Stimulated activated CD4-positive, alpha-beta T cell treated with anti-CD3 and anti-CD28 coated beads, Interleukin-4, amount 100 ng/mL, for 48 hours (primary cell): ENCODE measurements around the gene TKTL2.

Source experiments
- DNase-seq, 2 donors: peaks; one replicate each; pipeline ENCODE4 v3.0.0-alpha.2; 2020; ENCODE audit warnings: low read depth in 2 of 2

Gene TKTL2, protein sequence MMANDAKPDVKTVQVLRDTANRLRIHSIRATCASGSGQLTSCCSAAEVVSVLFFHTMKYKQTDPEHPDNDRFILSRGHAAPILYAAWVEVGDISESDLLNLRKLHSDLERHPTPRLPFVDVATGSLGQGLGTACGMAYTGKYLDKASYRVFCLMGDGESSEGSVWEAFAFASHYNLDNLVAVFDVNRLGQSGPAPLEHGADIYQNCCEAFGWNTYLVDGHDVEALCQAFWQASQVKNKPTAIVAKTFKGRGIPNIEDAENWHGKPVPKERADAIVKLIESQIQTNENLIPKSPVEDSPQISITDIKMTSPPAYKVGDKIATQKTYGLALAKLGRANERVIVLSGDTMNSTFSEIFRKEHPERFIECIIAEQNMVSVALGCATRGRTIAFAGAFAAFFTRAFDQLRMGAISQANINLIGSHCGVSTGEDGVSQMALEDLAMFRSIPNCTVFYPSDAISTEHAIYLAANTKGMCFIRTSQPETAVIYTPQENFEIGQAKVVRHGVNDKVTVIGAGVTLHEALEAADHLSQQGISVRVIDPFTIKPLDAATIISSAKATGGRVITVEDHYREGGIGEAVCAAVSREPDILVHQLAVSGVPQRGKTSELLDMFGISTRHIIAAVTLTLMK

DNA sequence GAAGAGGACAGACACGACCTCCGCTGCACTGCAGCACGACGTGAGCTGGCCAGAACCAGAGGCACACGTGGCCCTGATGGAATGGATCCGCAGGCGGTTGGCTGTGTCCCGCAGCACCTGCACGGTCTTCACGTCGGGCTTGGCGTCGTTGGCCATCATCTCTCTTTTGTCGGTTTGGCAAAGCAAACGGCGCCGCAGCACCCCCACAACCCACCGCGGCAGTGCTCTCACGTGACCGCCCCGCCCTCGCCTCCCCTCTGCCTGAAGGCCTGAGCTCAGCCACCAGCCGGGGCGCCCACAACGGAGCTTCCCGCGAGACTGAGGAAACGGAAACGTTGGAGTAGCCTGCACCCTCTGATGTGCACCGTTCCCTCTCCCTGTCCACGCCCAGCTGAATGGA lies at the start of gene TKTL2:
Gene TKTL2 (minus strand): TSS at position 179 of the 400 bp plus-strand sequence. CDS start 20 bp downstream, at position 159.
- DNase-seq: no peak

DNA sequence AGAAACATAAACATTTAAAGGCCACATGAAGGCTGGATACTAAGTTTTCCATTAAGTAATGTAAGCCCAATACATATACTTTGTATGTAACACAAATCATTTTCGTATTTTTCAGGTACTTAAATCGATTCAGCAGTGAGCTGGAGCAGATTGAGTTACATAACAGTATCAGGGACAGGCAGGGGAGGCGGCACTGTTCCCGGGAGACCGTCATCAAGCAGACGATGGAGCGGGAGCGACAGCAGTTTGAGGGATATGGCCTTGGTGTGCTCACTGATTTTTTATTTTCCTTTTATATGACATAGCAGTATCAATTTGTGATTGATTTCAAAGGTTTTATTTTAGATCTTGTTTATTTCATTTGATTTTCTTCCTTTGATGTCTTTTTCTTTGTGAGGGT lies 41.6 kb upstream of the TKTL2 start:
- no peak for DNase-seq

DNA sequence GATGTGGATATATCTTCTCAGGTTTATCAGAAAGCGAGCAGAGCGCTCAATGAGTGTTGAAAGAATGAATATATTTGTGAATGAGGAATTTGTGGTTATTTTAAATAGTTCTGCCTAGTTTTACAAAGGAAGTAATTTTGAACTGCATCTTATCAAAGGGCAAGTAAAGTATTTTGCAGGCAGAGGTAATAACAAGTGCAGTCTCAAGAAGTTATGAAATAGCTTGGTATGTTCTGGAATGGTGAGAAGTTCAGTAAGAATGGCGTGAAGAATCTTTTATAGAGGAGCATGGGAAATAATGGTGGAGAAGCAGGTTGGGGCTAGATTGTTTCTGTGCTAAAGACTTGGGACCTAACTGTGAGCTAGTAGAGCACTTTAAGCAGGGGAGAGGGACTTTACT lies 31.8 kb upstream of the TKTL2 start:
- no peak for DNase-seq

DNA sequence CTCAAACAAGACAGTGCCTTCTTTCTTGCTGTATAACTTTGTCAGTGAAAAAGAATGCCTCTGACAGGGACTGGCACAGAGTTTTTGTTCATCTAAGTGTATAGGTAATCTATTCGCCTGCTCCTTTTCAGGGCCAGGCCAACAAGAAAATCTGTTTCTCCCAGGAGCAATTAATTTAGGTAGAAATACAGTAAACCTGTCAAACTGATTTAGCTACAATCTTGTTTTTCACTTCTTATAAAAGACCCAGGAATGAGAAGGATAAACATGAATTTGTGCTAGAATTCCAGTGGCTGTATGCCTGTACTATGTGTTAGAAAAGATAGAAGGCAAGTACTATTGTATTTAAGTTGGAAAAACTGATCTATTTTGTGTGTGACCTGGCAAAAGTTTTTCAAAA lies 27.0 kb upstream of the TKTL2 start:
- DNase-seq: no peak

DNA sequence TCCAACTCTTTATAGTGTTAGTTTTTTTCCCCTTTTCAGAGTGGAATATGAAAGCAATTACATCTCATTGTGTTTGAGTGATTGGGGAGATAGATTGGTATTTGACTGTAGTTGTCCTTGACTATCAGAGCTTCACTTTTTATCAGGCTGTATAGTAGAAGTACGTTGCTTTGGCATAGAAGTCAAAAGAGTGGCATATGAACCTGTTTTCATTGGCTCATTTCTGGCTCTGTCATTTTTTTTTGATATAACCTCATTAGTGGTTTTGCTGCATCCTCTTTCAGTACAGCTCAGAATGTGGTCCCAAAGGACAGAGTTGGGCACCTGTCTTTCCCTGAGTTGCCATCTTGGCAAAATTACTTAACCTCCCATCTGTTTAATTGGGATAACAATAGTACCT lies 22.3 kb upstream of the TKTL2 start:
- no peak for DNase-seq

DNA sequence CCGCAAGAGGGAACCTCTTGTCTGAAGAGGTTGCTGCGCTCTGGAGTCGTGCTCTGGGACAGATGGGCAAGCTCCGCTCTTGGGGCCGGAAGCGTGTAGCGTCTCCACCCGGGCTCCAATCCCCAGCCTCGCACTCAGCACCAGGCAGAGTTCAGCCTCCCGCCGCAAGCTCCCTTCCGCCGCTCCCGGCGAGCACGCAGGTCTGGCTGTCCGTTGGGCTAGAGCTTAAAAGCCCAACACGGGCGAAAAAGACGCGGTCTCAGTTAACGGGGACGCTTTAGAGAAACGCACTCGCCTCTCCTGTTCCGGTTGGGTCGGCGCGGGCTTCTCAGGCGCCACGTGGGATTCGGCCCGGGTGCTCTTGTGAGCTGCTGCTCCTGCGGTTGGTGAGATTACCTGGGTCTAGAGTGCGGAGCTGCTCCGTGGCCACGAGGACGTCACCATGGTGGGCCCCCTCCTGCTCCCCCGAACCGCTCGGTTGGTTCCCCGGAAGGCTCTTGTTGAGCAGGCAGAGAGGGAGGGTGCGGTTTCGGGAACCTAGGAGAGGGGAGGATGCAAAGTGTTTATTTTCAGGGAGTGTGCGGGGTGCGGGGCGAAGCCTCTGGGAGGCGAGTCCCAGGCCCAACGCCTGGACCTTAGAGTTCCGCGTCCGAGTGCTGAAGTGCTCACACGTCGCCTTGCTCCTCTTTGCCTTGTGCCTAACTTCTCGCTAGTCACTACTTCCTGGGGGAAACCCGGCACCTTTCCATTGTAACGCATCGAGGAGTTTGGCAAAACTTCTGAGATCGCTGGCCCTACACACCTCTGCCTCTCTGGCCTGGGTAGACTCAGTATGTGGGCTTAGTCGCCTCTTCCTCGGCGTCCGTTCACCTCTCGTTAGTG lies 21.0 kb upstream of the TKTL2 start, which contains the start of gene TMA16:
Gene TMA16 (plus strand): TSS at position 331 of the 882 bp plus-strand sequence. CDS start 112 bp downstream, at position 443.
- DNase-seq: peak; percentile 77 to 86

DNA sequence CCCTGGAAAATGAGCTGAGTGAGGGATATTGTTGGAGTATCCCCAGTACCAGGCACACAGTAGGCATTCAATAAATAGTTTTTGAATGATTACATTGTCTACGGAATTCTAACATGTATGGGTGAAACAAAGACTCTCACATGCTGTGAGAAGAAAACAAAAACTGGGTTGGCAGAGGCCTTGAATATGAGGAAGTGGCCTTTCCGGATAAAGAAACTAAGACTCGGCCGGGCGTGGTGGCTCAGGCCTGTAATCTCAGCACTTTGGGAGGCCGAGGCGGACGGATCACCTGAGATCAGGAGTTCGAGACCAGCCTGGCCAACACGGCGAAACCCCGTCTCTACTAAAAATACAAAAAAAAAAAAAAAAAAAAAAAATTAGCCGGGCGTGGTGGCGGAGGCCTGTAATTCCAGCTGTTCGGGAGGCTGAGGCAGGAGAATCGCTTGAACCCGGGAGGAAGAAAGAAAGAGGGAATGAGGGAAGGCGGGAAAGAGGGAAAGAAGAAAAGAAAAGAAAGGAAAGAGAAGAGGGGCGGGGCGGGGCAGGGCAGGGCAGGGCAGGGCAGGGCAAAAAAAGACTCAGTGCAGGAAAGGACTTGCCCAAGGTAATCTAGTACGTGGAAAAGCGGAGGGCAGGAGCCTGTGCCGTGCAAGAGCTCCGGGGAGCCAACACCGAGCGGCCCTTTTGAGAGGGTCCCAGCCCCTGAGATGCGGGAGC lies 20.2 kb upstream of the TKTL2 start:
- DNase-seq: no peak

- DNase-seq: no peak
Observed at GRCh38 chr4:163492951-163493504, 19.5 kb upstream of the TKTL2 start.

- DNase-seq: no peak
Observed at GRCh38 chr4:163489929-163490328, 16.4 kb upstream of the TKTL2 start.

GRCh38 chr4:163486321-163486720 lies 12.8 kb upstream of the TKTL2 start:
- DNase-seq: no peak

- no peak for DNase-seq
Observed at GRCh38 chr4:163485589-163485988, 12.0 kb upstream of the TKTL2 start.

DNA sequence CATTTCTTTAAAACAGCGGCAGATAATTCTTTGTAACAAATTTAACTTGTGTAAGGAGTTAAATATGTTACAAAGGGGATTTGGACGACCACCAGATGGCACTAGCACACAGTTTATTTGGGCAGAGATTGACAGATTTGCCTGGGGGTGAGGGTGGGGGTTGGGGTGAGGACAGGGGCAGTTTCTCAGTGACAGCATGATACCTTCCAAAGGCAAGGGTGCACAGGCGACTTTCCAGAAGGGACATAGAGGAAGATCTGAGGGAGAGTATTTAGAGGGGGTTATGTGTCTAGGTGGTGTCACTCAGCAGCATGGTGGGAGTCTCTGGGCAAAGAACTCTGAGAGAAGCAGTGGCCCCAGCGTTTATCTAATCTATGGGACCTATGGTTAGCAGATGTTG lies 11.4 kb upstream of the TKTL2 start:
- DNase-seq: peak; percentile 25 to 28

DNA sequence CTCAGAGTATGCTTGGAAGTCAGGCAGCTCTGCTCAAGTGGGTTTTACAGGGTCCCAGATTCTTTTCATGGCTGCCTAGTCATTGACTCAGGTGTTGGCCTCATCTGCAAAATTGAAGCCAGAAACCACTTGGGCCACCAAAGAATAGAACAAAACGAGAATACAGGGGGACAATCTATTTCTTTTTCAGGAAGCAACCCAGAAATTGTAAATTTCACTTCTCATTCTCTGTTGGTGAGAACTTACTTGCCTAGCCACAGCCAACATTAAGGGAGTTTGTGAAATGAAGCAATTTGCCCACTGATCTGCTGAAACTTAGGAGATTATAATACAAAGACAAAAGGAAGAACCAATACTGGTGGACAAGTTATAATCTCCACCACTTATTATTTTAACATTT lies 8.6 kb upstream of the TKTL2 start:
- no peak for DNase-seq

- no peak for DNase-seq
Observed at GRCh38 chr4:163476761-163477438, 3.3 kb upstream of the TKTL2 start.

- DNase-seq: no peak
Observed at GRCh38 chr4:163474027-163474426, 473 bp upstream of the TKTL2 start.

- no peak for DNase-seq
Observed at GRCh38 chr4:163473130-163473529, 424 bp downstream of the TKTL2 start.

DNA sequence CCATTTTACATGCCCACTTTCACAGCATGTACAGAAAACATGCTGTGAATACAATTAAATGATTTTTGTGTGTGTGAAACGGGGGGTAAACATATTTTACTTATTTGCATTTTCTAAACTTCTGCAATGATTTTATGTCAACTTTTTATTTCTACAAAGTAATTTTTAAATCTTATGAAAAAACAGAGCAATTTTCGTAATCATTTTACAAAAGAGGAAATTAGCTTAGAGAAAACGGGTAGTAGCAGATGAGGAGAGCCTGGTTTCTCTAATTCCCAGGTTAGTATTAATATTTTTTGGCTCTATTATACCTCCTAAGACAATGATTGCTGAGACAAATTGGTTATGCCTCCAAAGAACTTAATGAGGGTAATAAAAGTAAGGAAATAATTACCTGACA lies 3.2 kb downstream of the TKTL2 start:
- DNase-seq: no peak

DNA sequence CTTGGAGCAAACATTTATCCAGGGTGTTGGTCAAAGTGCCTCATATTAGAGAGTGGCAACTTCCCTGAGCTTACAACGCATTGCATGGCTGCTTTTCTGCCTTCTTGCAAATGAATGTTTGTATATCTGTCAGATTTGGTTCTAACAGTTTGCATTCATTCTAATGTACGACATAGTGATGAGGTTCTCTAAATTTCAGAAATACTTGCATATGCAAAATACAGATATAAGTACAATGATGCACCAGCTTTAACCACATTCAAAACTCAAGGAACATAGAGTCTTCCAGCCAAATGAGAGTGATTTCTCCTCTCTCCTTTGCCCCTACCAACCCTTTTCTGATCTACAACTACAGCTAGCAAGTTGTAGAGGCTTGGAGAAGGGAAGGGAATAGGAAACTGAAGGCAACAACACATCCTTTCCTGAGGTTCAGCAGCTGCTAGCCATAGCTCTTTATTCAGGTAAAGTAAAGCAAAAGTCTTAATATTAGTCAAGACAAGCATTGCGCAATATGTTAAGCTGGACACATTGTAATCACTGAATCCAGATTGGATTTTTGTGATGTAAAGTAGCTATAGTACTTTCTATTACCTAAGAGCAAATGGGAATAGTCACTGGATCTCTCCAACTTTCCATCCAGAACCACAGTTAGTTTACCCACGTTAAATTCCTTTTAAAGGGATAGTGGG lies 6.3 kb downstream of the TKTL2 start:
- no peak for DNase-seq

- no peak for DNase-seq
Observed at GRCh38 chr4:163462556-163462955, 11.0 kb downstream of the TKTL2 start.

GRCh38 chr4:163448540-163449203 lies 24.9 kb downstream of the TKTL2 start:
- DNase-seq: no peak
